Progenitor cell of endocrine pancreas (in vitro differentiated cells): Measurements from ENCODE around the gene PFAS. TPM values are rescaled to one million over a fixed set of nuclear protein-coding genes. Genes with fewer than 3 reads are reported as not detected.
A peak's percentile ranks its signal among the peaks of the same experiment; 100 is the strongest.
"Not testable (repeated sequence)": the region's sequence is repeated elsewhere in the genome, so short reads cannot be mapped to it uniquely, and the experiment has no call there.

Experiments used
- DNase-seq: peaks from one replicate; pipeline ENCODE4 v3.0.0; 2021; ENCODE audit warnings: low spot score; ENCODE audit not compliant: unreplicated experiment
- H3K27ac Mint-ChIP-seq: 2 replicates; pipeline ENCODE4 v1.8.0; 2021; ENCODE audit warnings: mild to moderate bottlenecking, moderate library complexity, mixed read lengths
- H3K27me3 Mint-ChIP-seq: 2 replicates; pipeline ENCODE4 v1.8.0; 2021; ENCODE audit warnings: mixed read lengths
- H3K36me3 Mint-ChIP-seq: 2 replicates; pipeline ENCODE4 v1.8.0; 2022; ENCODE audit warnings: mixed read lengths; ENCODE audit not compliant: insufficient read depth
- H3K4me1 Mint-ChIP-seq: 2 replicates; pipeline ENCODE4 v1.8.0; 2021; ENCODE audit warnings: low read depth, mixed read lengths
- H3K4me3 Mint-ChIP-seq: 2 replicates; pipeline ENCODE4 v1.8.0; 2021; ENCODE audit warnings: low read depth, mild to moderate bottlenecking, moderate library complexity, mixed read lengths
- H3K9me3 Mint-ChIP-seq: 2 replicates; pipeline ENCODE4 v1.8.0; 2021; ENCODE audit warnings: low read depth, mixed read lengths
- total RNA-seq: library from RNA; stranded (reverse); gene quantifications from 2 replicates; pipeline ENCODE4 v1.2.1, GENCODE V29; 2021
- TF ChIP-seq, protein P1 (sequence below): fragments of 200-600 bp; sonication (generic); IDR thresholded peaks from one replicate; pipeline ENCODE4 v1.5.0; 2021; ENCODE audit warnings: antibody characterized with exemption, mild to moderate bottlenecking; ENCODE audit not compliant: unreplicated experiment

PFAS gene
- total RNA-seq, 1 donor from 2014 or later, result 110 TPM

DNA sequence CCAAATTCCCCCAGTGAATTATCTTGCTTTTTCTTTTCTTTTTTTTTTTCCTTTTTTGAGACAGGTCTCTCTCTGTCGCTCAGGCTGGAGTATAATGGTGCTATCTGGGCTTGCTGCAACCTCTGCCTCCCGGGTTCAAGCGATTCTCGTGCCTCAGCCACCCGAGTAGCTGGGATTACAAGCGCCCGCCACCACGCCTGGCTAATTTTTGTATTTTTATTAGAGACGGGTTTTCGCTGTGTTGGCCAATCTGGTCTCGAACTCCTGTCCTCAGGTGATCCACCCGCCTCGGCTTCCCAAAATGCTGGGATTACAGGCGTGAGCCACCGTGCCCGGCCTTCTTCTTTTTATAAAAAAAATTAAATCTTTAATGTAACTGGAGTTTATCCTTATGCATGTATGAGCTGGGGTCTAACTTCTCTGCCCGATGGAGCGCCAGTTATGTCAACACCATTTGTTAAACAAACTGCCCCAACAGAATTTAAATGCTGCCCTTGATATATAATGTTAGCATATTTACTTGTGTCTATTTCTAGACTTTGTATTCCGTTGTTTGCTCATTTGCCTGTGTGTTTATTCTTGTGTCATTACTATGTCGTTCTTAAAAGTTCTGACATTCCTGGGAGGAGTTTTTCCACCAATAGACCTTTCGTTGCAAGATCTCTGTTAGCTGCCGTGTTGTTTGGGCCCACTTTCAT is 38.2 kb upstream of the PFAS start:
- Mint-ChIP-seq H3K27me3 (peaks cover 2% of the 10 kb centered on the region), H3K27ac (peak overlapping the region; percentile 95), H3K4me3 (peak overlapping the region; percentile 96), H3K4me1 (peaks cover 19% of the 10 kb centered on the region), H3K9me3 (no peaks in the 10 kb centered on the region), H3K36me3 (no peaks in the 10 kb centered on the region)
- TF ChIP-seq, protein P1, sequence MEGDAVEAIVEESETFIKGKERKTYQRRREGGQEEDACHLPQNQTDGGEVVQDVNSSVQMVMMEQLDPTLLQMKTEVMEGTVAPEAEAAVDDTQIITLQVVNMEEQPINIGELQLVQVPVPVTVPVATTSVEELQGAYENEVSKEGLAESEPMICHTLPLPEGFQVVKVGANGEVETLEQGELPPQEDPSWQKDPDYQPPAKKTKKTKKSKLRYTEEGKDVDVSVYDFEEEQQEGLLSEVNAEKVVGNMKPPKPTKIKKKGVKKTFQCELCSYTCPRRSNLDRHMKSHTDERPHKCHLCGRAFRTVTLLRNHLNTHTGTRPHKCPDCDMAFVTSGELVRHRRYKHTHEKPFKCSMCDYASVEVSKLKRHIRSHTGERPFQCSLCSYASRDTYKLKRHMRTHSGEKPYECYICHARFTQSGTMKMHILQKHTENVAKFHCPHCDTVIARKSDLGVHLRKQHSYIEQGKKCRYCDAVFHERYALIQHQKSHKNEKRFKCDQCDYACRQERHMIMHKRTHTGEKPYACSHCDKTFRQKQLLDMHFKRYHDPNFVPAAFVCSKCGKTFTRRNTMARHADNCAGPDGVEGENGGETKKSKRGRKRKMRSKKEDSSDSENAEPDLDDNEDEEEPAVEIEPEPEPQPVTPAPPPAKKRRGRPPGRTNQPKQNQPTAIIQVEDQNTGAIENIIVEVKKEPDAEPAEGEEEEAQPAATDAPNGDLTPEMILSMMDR, result no peak
- no peak for DNase-seq

DNA sequence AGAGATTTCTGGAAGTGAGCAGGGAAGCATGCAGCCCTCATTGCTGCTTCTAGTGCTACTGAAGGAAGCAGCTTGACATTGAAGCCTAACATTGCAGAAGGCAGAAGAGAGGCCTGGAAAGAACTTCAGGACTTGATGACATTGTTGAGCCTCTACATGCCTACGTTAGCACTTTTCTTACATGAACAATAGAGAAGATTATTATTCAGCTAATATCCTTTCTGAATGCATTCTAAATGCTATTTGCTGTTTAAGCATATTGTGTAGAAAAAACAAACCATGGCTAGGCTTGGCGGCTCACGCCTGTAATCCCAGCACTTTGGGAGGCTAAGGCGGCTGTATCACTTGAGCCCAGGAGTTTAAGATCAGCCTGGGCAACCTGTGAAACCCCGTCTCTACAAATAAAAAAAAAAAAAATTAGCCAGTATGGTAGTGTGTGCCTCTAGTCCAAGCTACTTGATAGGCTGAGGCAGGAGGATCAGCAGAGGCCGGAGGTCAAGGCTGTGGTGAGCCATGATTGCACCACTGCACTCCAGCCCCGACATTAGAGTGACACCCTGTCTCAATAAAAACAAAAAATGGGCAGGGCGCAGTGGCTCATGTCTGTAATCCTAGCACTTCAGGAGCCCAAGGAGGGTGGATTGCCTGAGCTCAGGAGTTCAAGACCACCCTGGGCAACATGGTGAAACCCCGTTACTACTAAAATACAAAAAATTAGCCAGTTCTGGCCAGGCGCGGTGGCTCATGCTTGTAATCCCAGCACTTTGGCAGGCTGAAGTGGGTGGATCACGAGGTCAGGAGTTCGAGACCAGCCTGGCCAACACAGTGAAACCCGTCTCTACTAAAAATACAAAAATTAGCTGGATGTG is 36.5 kb upstream of the PFAS start:
- Mint-ChIP-seq H3K4me3 (no peak overlapping the region), H3K9me3 (no peaks in the 10 kb centered on the region), H3K27me3 (peaks cover 2% of the 10 kb centered on the region), H3K4me1 (peaks cover 19% of the 10 kb centered on the region), H3K27ac (no peak overlapping the region), H3K36me3 (no peaks in the 10 kb centered on the region)
- TF ChIP-seq, protein P1, result no peak
- no peak for DNase-seq

DNA sequence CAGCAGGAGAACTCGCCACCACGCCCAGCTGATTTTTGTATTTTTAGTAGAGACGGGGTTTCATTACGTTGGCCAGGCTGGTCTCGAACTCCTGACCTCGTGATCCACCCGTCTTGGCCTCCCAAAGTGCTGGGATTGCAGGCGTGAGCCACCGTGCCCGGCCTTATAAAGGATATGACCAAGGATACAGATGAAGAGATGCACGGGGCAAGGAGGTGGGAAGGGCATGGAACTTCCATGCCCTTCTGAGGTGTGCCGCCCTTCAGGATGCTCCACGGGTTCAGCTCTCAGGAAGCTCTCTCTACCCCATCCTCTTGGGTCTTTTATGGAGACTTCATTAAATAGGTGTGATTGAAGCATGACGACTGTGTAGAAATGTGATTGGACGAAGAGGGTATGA is 35.1 kb upstream of the PFAS start:
- H3K36me3 Mint-ChIP-seq, H3K27me3 Mint-ChIP-seq, H3K9me3 Mint-ChIP-seq, DNase-seq, H3K27ac Mint-ChIP-seq, H3K4me3 Mint-ChIP-seq: not testable (repeated sequence)
- H3K4me1 Mint-ChIP-seq, result peaks cover 19% of the 10 kb centered on the region

DNA sequence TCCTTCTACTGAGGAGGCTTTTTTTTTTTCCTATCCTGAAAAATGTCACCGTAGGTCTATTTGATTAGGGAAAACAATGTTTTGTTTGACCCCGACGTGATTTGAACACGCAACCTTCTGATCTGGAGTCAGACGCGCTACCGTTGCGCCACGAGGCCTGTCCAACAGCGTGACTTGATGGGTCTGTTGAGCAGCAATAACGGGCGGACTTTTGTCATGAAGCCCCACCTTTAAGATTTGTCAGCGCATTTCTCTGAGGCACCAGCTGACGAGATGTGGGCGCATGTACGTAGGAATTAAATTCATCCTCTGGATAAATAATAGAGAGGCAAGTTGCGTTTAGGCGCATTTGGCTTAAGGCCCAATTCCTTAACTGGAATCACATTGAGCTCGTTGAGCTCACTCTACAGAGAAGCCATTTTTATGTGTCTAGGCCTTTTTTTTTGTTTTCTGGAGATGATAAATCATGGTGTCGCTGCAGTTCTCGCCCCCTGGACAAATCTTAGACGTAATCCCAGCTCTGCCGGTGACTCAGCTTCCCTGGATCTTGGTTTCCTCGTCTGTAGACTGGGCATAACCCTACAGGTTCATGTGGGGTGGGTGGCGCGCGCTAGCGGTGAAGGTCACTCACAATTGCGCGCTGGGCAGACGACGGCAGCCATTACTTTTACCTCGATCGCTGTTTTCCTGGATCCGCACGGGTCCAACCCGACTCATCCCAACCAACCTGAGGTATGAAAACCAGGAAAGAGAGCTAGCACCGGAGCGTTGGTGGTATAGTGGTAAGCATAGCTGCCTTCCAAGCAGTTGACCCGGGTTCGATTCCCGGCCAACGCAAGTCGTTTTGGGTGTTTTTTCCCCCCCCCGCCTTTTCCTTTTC is 28.1 kb upstream of the PFAS start:
- H3K4me3 Mint-ChIP-seq, result peak overlapping the region; percentile 95

DNA sequence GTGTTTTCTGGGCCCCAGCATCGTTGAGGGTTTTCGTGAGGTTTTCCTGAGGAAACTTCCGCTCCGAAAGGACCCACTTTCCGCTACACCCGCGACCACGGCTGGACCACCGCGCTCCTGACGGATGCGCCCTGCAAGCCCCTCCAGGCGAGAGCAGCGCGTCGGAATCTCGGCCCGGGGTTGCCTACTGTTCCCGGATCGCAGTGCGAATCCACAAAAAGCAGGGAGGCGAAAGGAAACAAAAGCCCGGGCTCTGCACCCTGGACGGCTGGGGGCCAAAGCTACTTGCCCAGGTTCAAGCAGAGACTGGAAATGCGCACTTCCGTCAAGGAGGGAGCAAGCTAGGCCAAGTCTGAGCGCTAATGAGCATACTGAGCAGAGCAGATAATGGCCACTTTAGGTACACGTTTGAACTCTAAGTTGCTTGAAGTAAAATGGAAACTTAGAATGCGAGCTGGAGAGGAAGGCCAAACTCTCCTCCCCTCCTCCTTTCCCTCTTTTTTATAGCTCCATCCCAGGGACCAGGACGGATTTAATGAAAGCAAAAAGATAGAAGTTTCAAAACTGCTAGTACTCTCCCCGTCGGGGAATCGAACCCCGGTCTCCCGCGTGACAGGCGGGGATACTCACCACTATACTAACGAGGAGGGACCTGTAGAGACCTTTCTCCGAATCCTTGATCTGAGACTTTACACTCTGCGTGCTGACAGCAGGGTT is 27.3 kb upstream of the PFAS start:
- no peaks in the 10 kb centered on the region for H3K9me3 Mint-ChIP-seq

More for the DNA sequence above, 28.1 kb upstream of the PFAS start:
- Mint-ChIP-seq H3K27me3 (no peaks in the 10 kb centered on the region), H3K27ac (peak overlapping the region; percentile 100), H3K4me1 (peaks cover 9% of the 10 kb centered on the region), H3K36me3 (no peaks in the 10 kb centered on the region), H3K9me3 (no peaks in the 10 kb centered on the region)
- DNase-seq, result peak; percentile 91
- TF ChIP-seq, protein P1, result no peak

More for the DNA sequence above, 27.3 kb upstream of the PFAS start:
- peak overlapping the region; percentile 100 for H3K27ac Mint-ChIP-seq
- TF ChIP-seq, protein P1, result no peak
- peak; percentile 81 for DNase-seq
- H3K27me3 Mint-ChIP-seq, result no peaks in the 10 kb centered on the region
- H3K4me1 Mint-ChIP-seq, result peaks cover 11% of the 10 kb centered on the region
- H3K36me3 Mint-ChIP-seq, result peaks cover 1% of the 10 kb centered on the region
- H3K4me3 Mint-ChIP-seq, result peak overlapping the region; percentile 95
